PFSK-1 (cell line): ENCODE data around the gene RAD21L1.

ENCODE experiments used
- FOXP2 ChIP-seq: optimal IDR thresholded peaks from 2 replicates; pipeline ENCODE3; 2011; ENCODE audit warnings: borderline replicate concordance, control low read depth, inconsistent platforms; ENCODE audit not compliant: insufficient read depth; ENCODE audit errors: extremely low read length, extremely low read depth
- POLR2AphosphoS5 ChIP-seq: IDR thresholded peaks from 2 replicates; pipeline ENCODE4 v1.6.1; 2012; ENCODE audit warnings: low read depth, mild to moderate bottlenecking, control low read depth, low read length, moderate library complexity
- SIN3A ChIP-seq: IDR thresholded peaks from 2 replicates; pipeline ENCODE4 v1.6.1; 2012; ENCODE audit warnings: mild to moderate bottlenecking, low read length, moderate library complexity, borderline replicate concordance; ENCODE audit not compliant: insufficient read depth
- TAF1 ChIP-seq: IDR thresholded peaks from 2 replicates; pipeline ENCODE4 v1.6.1; 2012; ENCODE audit warnings: low read length, control low read depth, borderline replicate concordance; ENCODE audit not compliant: insufficient read depth
- TF ChIP-seq, protein P1 (sequence below), 2 experiments: IDR thresholded peaks; 2 replicates each; pipeline versions ENCODE4 v1.6.1 to v1.8.0; 2011 to 2012; ENCODE audit warnings: low read depth in 2 of 2, low read length in 2 of 2, control low read depth in 1 of 2, inconsistent platforms in 1 of 2, mild to moderate bottlenecking in 1 of 2, moderate library complexity in 1 of 2; ENCODE audit not compliant: insufficient read depth in 1 of 2

Gene RAD21L1

DNA sequence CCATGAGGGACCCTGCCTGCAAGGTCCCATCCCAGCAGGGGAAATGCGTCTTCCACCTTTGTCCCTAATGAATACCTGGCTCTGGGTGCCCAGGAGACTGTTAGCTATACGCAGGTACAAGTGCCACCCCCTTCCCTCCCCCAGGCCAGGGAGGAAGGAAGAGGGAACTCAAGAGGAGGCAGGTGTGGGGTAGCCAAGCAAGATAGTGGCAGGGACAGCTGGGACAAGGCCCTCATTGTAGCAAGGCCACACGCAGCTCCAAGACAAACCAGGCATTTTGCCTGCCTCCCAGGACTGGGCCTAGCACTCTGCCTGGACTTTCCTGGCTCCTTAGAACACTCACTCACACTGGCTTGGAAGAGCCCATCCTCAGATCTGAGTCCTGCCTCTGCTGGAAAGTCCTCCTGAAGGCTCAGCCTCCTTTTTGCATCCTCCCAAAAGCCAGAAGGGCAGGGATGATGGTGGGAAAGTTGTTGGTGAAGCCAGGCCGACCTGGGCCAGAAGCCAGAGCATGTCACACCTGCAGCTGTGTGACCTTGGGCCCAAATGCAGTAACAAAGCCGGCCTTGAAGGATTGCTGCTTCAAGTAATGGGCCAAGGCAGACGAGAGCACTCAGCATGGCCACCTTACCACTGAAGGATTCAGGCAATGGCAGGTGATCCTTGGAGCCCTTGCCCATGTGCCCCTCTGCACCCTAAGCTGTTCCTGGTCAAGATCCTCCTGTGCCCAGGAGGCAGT is 68.0 kb downstream of the RAD21L1 start:
- TF ChIP-seq SIN3A (no peak), TAF1 (no peak), POLR2AphosphoS5 (no peak)
- TF ChIP-seq, protein P1, sequence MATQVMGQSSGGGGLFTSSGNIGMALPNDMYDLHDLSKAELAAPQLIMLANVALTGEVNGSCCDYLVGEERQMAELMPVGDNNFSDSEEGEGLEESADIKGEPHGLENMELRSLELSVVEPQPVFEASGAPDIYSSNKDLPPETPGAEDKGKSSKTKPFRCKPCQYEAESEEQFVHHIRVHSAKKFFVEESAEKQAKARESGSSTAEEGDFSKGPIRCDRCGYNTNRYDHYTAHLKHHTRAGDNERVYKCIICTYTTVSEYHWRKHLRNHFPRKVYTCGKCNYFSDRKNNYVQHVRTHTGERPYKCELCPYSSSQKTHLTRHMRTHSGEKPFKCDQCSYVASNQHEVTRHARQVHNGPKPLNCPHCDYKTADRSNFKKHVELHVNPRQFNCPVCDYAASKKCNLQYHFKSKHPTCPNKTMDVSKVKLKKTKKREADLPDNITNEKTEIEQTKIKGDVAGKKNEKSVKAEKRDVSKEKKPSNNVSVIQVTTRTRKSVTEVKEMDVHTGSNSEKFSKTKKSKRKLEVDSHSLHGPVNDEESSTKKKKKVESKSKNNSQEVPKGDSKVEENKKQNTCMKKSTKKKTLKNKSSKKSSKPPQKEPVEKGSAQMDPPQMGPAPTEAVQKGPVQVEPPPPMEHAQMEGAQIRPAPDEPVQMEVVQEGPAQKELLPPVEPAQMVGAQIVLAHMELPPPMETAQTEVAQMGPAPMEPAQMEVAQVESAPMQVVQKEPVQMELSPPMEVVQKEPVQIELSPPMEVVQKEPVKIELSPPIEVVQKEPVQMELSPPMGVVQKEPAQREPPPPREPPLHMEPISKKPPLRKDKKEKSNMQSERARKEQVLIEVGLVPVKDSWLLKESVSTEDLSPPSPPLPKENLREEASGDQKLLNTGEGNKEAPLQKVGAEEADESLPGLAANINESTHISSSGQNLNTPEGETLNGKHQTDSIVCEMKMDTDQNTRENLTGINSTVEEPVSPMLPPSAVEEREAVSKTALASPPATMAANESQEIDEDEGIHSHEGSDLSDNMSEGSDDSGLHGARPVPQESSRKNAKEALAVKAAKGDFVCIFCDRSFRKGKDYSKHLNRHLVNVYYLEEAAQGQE (IDR thresholded peaks at IDR 0.05; ENCODE audit: insufficient read depth in 1 of 2, low read depth in 2 of 2, low read length in 2 of 2): no peak

DNA sequence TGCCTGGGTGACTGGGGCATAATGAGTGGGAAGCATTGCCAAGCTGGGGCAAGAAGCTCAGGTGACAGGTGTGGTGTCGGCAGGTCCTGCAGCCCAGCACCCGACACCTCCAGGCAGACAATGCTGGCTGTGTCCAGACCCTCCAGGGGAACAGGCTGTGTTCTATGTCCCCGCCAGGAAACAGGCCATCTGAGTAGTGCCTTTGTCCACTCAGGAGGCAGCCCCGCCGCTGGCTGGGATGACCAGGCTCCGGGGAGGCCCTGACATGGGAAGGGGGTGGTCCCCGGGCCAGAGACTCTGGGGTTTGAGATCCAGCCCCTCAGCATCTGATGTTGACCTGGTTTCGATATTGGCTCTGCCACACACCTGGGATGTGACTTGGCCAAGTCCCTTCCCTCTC is 68.7 kb downstream of the RAD21L1 start:
- TF ChIP-seq, protein P1 (IDR thresholded peaks at IDR 0.05; ENCODE audit: insufficient read depth in 1 of 2, low read depth in 2 of 2, low read length in 2 of 2): no peak

DNA sequence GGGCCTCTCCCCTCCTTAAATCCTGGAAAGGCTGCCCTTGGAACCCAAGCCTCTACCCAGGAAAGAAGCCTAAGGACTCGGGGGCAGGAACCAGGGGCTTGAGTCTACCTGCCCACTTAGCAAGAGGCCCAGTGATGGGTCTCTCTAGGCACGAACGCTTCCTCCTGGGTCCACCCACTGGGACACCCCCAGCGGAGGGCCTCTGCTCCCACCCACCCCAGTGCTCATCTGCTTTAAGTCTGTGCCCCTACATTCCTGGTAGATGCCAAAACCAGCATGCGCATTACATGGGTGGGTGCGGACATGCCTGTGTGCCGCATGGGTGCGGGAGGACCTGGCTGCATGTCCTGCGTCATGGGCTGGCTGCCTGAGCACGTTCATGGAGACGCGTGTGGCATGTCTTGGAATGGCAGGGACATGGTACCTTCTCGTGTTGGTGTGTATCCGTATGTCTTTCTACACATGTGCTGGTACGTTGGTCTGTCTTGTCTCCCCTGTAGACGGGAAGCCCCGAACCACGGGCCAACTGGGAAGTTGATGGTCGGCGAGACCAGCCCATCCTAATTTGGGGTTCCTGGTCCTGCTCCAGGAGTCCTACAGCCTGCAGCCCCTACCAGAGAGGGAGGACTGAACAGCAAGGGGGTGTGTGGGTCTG is 69.6 kb downstream of the RAD21L1 start:
- TF ChIP-seq, protein P1 (IDR thresholded peaks at IDR 0.05; ENCODE audit: insufficient read depth in 1 of 2, low read depth in 2 of 2, low read length in 2 of 2): no peak
- no peak for TF ChIP-seq SIN3A
- TF ChIP-seq FOXP2: no peak
- no peak for TF ChIP-seq TAF1
- no peak for TF ChIP-seq POLR2AphosphoS5

DNA sequence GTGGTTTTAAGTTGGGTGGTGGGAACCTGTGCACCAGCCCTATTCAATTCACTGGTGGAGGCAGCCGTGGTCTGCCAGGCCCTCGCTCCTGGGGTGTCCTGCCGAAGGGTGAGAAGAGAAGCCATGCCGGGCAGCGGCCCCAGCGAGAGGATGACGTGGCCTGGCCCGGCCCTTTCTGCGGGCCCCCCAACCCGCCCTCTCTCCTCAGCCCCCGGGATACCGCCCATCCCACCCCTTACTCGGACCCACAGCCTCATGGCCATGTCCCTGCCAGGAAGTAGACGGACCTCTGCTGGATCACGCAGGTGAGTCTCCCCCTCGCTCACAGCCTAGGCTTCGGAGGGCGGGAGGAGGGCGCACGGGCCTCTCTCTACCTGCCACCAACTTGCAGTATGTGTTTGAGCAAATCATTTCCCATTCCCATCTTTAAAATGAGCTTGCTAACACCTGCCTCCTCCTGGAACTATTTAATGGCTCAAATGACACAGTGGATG is 70.3 kb downstream of the RAD21L1 start:
- TF ChIP-seq POLR2AphosphoS5 (no peak), TAF1 (no peak), FOXP2 (no peak), SIN3A (no peak)
- TF ChIP-seq, protein P1 (IDR thresholded peaks at IDR 0.05; ENCODE audit: insufficient read depth in 1 of 2, low read depth in 2 of 2, low read length in 2 of 2): no peak
